Mesenchymal stem cell (in vitro differentiated cells and primary cell): Measurements from ENCODE around the gene REX1BD.

ENCODE experiments used
- DNase-seq: peaks from one replicate; pipeline ENCODE4 v3.0.0-alpha.2; 2013
- H2AFZ ChIP-seq: one replicate; pipeline ENCODE4 v1.6.1; 2013; ENCODE audit warnings: low read depth, mild to moderate bottlenecking, control low read depth, inconsistent platforms, low read length, moderate library complexity
- H2AK5ac ChIP-seq: 2 replicates; pipeline ENCODE4 v1.6.1; 2013; ENCODE audit warnings: low read length, moderate library complexity, mild to moderate bottlenecking, inconsistent platforms; ENCODE audit not compliant: severe bottlenecking
- H2BK120ac ChIP-seq: one replicate; pipeline ENCODE4 v1.6.1; 2013; ENCODE audit warnings: low read depth, mild to moderate bottlenecking, inconsistent platforms, low read length, moderate library complexity
- H2BK12ac ChIP-seq, 2 experiments: one replicate each; pipeline ENCODE4 v1.6.1; 2013; ENCODE audit warnings: inconsistent platforms in 2 of 2, low read length in 2 of 2, mild to moderate bottlenecking in 2 of 2, moderate library complexity in 2 of 2, control low read depth in 1 of 2
- H2BK15ac ChIP-seq: one replicate; pipeline ENCODE4 v1.6.1; 2013; ENCODE audit warnings: mild to moderate bottlenecking, low read depth, inconsistent platforms; ENCODE audit not compliant: poor library complexity, severe bottlenecking
- H2BK5ac ChIP-seq: 2 replicates; pipeline ENCODE4 v1.6.1; 2013; ENCODE audit warnings: low read depth, mild to moderate bottlenecking, low read length, control low read depth, inconsistent platforms; ENCODE audit not compliant: poor library complexity, severe bottlenecking
- H3K14ac ChIP-seq, 2 experiments: one replicate each; pipeline ENCODE4 v1.6.1; 2013; ENCODE audit warnings: inconsistent platforms in 2 of 2, low read length in 2 of 2, control low read depth in 1 of 2, mild to moderate bottlenecking in 1 of 2, moderate library complexity in 1 of 2
- H3K18ac ChIP-seq, 2 experiments: one replicate each; pipeline ENCODE4 v1.6.1; 2013; ENCODE audit warnings: inconsistent platforms in 2 of 2, low read length in 2 of 2, control low read depth in 1 of 2, low read depth in 1 of 2, mild to moderate bottlenecking in 1 of 2
- H3K23ac ChIP-seq, 2 experiments: one replicate each; pipeline ENCODE4 v1.6.1; 2013; ENCODE audit warnings: inconsistent platforms in 2 of 2, low read length in 2 of 2, mild to moderate bottlenecking in 2 of 2, moderate library complexity in 2 of 2, control low read depth in 1 of 2
- H3K27ac ChIP-seq: 2 replicates; pipeline ENCODE4 v1.5.1; 2013; ENCODE audit warnings: mild to moderate bottlenecking, moderate library complexity, low read length, control low read depth, inconsistent platforms; ENCODE audit not compliant: poor library complexity, severe bottlenecking
- H3K27me3 ChIP-seq, 2 experiments: 2 replicates each; pipeline versions ENCODE4 v1.6.1 to v1.7.0; 2013; ENCODE audit warnings: low read length in 2 of 2, mild to moderate bottlenecking in 2 of 2, moderate library complexity in 2 of 2, control low read depth in 1 of 2, inconsistent platforms in 1 of 2; ENCODE audit not compliant: control insufficient read depth in 1 of 2, insufficient read depth in 1 of 2
- H3K36me3 ChIP-seq, 2 experiments: 2 replicates each; pipeline versions ENCODE4 v1.6.1 to v1.7.0; 2013; ENCODE audit warnings: low read length in 2 of 2, control low read depth in 1 of 2, inconsistent platforms in 1 of 2, low read depth in 1 of 2, mild to moderate bottlenecking in 1 of 2; ENCODE audit not compliant: insufficient read depth in 2 of 2, control insufficient read depth in 1 of 2
- H3K4ac ChIP-seq, 2 experiments: one replicate each; pipeline ENCODE4 v1.6.1; 2013; ENCODE audit warnings: inconsistent platforms in 2 of 2, low read length in 2 of 2, mild to moderate bottlenecking in 2 of 2, moderate library complexity in 2 of 2, control low read depth in 1 of 2, low read depth in 1 of 2
- H3K4me1 ChIP-seq: 2 replicates; pipeline ENCODE4 v1.6.1; 2013; ENCODE audit warnings: low read depth, low read length, control low read depth; ENCODE audit not compliant: control insufficient read depth, insufficient read depth
- H3K4me2 ChIP-seq: 2 replicates; pipeline ENCODE4 v1.6.1; 2013; ENCODE audit warnings: low read length, mild to moderate bottlenecking, inconsistent platforms; ENCODE audit not compliant: poor library complexity, severe bottlenecking
- H3K4me3 ChIP-seq, 2 experiments: 2 replicates each; pipeline versions ENCODE4 v1.5.1 to v1.7.0; 2013; ENCODE audit warnings: low read length in 2 of 2, mild to moderate bottlenecking in 2 of 2, control low read depth in 1 of 2, low read depth in 1 of 2; ENCODE audit not compliant: insufficient read depth in 1 of 2
- H3K79me1 ChIP-seq: replicated peaks from 2 replicates; pipeline ENCODE4 v1.6.1; 2013; ENCODE audit warnings: mild to moderate bottlenecking, control low read depth, low read length, inconsistent platforms; ENCODE audit not compliant: poor library complexity, severe bottlenecking
- H3K9ac ChIP-seq: 2 replicates; pipeline ENCODE4 v1.7.0; 2013; ENCODE audit warnings: mild to moderate bottlenecking, low read length, moderate library complexity
- H3K9me3 ChIP-seq: 2 replicates; pipeline ENCODE4 v1.7.0; 2013; ENCODE audit warnings: mild to moderate bottlenecking, low read length; ENCODE audit not compliant: control insufficient read depth
- H4K8ac ChIP-seq: one replicate; pipeline ENCODE4 v1.6.1; 2013; ENCODE audit warnings: inconsistent platforms, mild to moderate bottlenecking, low read length, moderate library complexity
- H4K91ac ChIP-seq: one replicate; pipeline ENCODE4 v1.6.1; 2013; ENCODE audit warnings: mild to moderate bottlenecking, low read length, inconsistent platforms
- WGBS: methylation state at CpG from one replicate; pipeline ENCODE4 v1.1.7; 2013; ENCODE audit warnings: mixed read lengths; 5-methylcytosine and 5-hydroxymethylcytosine counted together

Gene REX1BD

DNA sequence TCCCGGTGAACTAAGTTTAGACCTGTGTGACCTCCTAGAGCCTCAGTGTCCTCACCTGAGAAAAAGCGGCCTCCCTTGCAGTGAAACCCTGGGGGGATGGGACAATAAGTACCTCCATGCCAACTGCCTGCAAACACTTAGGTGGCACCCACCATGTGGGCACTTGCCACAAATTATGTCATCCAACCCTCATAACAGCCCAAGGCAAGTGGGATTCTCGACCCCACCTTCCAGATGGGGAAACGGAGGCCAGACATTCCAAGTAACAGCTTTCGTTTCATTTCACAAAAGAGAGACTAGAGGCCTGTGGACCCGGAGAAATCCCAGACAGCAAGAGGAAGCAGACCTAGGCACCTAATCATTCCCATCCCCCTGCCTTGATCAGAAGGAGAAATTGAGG is 6.9 kb downstream of the REX1BD start:
- no peak overlapping the region for H3K23ac ChIP-seq
- H3K27ac ChIP-seq = no peak overlapping the region
- peaks cover 9 to 34% of the 10 kb centered on the region in 2 experiments for H3K27me3 ChIP-seq
- H3K9ac ChIP-seq = no peak overlapping the region
- H3K4ac ChIP-seq = no peak overlapping the region
- H2BK15ac ChIP-seq = no peak overlapping the region
- H2BK12ac ChIP-seq = no peak overlapping the region
- DNase-seq = no peak
- H3K4me3 ChIP-seq = no peak overlapping the region
- no peak overlapping the region for H2AFZ ChIP-seq
- peaks cover 7 to 14% of the 10 kb centered on the region in 2 experiments for H3K36me3 ChIP-seq
- H3K4me1 ChIP-seq = peaks cover 23% of the 10 kb centered on the region
- H2BK5ac ChIP-seq = no peak overlapping the region
- no peak overlapping the region for H3K4me2 ChIP-seq
- H2AK5ac ChIP-seq = no peak overlapping the region
- no peak overlapping the region for H2BK120ac ChIP-seq
- no peaks in the 10 kb centered on the region for H3K79me1 ChIP-seq
- no peak overlapping the region for H4K8ac ChIP-seq
- no peaks in the 10 kb centered on the region for H3K9me3 ChIP-seq
- no peak overlapping the region for H3K18ac ChIP-seq
- WGBS = 77% methylated on average over 6 of the region's 6 CpGs
- H3K14ac ChIP-seq = no peak overlapping the region
- H4K91ac ChIP-seq = no peak overlapping the region

GRCh38 chr19:18596752-18597157 is 8.2 kb downstream of the REX1BD start:
- no peak overlapping the region for H2BK12ac ChIP-seq
- peaks cover 9 to 35% of the 10 kb centered on the region in 2 experiments for H3K27me3 ChIP-seq
- peak overlapping the region in 1 of 2 experiments; percentile 14 for H3K4me3 ChIP-seq

DNA sequence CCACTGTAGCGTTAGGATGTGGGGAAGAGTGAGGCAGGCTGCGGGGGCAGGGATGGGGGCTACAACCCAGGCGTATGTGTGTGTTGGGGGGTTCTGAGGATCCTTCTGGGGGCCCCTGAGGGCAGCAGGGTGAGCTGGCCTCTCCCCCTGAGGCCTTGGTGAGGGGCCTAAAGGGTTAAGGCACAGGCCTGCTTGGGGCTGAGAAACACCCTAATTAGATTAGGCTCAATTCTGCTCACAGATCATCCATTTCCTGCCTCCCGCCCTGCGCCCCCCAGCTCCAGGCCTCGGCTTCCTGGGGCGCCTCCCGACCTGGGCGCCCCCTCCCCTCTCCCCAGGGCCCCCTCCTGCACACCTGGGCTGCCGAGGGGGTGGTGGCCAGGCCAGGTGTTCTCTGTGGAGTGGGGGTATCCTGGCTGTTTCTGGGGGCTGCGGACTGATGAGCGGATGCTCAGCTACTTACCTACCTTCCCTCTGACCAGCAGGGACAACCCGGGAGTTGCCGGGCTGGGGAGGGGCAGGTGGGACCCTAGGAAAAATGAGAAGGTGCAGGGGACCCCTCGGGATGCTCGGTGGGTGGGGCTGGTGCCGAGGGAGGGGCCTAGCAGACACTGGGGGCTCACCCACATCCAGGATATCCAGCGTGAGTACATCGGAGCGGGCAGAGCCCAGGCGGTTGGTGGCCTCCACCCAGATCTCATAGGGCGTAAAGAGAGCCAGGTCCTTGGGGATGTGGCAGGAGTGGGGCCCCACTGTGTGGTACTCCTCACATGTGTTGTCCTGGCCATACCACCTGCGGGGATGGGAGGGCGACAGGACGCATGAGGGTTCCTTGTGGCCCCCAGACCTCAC is 9.4 kb downstream of the REX1BD start:
- Histone ChIP-seq H4K8ac (peak overlapping the region; percentile 13), H2BK15ac (peak overlapping the region; percentile 15), H4K91ac (no peak overlapping the region), H2AFZ (no peak overlapping the region), H3K36me3 (no peaks in the 10 kb centered on the region), H3K4ac (no peak overlapping the region), H3K9me3 (no peaks in the 10 kb centered on the region), H2AK5ac (no peak overlapping the region), H3K4me1 (peaks cover 17% of the 10 kb centered on the region), H2BK120ac (no peak overlapping the region), H3K79me1 (no peaks in the 10 kb centered on the region), H2BK5ac (no peak overlapping the region), H3K27ac (no peak overlapping the region), H3K27me3 (peaks cover 9 to 42% of the 10 kb centered on the region in 2 experiments), H3K4me3 (no peak overlapping the region), H3K14ac (no peak overlapping the region), H3K23ac (no peak overlapping the region), H3K18ac (no peak overlapping the region), H2BK12ac (no peak overlapping the region), H3K4me2 (no peak overlapping the region), H3K9ac (no peak overlapping the region)
- 70% methylated on average over 19 of the region's 25 CpGs for WGBS
- DNase-seq = no peak

More at GRCh38 chr19:18596752-18597157, 8.2 kb downstream of the REX1BD start:
- H2BK5ac ChIP-seq = no peak overlapping the region
- peak overlapping the region; percentile 35 for H4K91ac ChIP-seq
- H3K14ac ChIP-seq = no peak overlapping the region
- peaks cover 17% of the 10 kb centered on the region for H3K4me1 ChIP-seq
- H3K23ac ChIP-seq = no peak overlapping the region
- no peak overlapping the region for H2AK5ac ChIP-seq
- H3K4me2 ChIP-seq = no peak overlapping the region
- peaks cover 0 to 6% of the 10 kb centered on the region in 2 experiments for H3K36me3 ChIP-seq
- H3K9ac ChIP-seq = no peak overlapping the region
- H3K4ac ChIP-seq = no peak overlapping the region
- H2BK120ac ChIP-seq = no peak overlapping the region
- no peak overlapping the region for H2BK15ac ChIP-seq
- no peaks in the 10 kb centered on the region for H3K79me1 ChIP-seq
- no peaks in the 10 kb centered on the region for H3K9me3 ChIP-seq
- 73% methylated on average over 17 of the region's 21 CpGs for WGBS
- H3K18ac ChIP-seq = no peak overlapping the region
- H4K8ac ChIP-seq = no peak overlapping the region
- no peak overlapping the region for H2AFZ ChIP-seq
- no peak for DNase-seq
- H3K27ac ChIP-seq = no peak overlapping the region

- H2BK15ac ChIP-seq = no peak overlapping the region
- no peak overlapping the region for H3K27ac ChIP-seq
- H3K4me1 ChIP-seq = peaks cover 15% of the 10 kb centered on the region
- H3K23ac ChIP-seq = no peak overlapping the region
- H3K9ac ChIP-seq = no peak overlapping the region
- H4K8ac ChIP-seq = no peak overlapping the region
- peaks cover 14 to 53% of the 10 kb centered on the region in 2 experiments for H3K27me3 ChIP-seq
- H3K18ac ChIP-seq = no peak overlapping the region
- H2AFZ ChIP-seq = no peak overlapping the region
- H2AK5ac ChIP-seq = no peak overlapping the region
- no peaks in the 10 kb centered on the region for H3K79me1 ChIP-seq
- no peak overlapping the region for H2BK120ac ChIP-seq
- no peaks in the 10 kb centered on the region for H3K36me3 ChIP-seq
- no peak overlapping the region for H3K14ac ChIP-seq
- no peak overlapping the region for H2BK5ac ChIP-seq
- DNase-seq = no peak
- H3K4ac ChIP-seq = no peak overlapping the region
- no peak overlapping the region for H4K91ac ChIP-seq
- H2BK12ac ChIP-seq = no peak overlapping the region
- WGBS = 93% methylated on average over 20 of the region's 20 CpGs
- no peak overlapping the region for H3K4me3 ChIP-seq
- H3K4me2 ChIP-seq = no peak overlapping the region
- H3K9me3 ChIP-seq = no peaks in the 10 kb centered on the region
These were observed 10.9 kb downstream of the REX1BD start for GRCh38 chr19:18599485-18599884.
